Activated naive CD4-positive, alpha-beta T cell (primary cell): Measurements from ENCODE around the gene CHKA.

Experiments
- DNase-seq, 4 experiments: peaks; one replicate each; lab custom pipeline; 2025; lab: John Stamatoyannopoulos, UW

The CHKA gene

DNA sequence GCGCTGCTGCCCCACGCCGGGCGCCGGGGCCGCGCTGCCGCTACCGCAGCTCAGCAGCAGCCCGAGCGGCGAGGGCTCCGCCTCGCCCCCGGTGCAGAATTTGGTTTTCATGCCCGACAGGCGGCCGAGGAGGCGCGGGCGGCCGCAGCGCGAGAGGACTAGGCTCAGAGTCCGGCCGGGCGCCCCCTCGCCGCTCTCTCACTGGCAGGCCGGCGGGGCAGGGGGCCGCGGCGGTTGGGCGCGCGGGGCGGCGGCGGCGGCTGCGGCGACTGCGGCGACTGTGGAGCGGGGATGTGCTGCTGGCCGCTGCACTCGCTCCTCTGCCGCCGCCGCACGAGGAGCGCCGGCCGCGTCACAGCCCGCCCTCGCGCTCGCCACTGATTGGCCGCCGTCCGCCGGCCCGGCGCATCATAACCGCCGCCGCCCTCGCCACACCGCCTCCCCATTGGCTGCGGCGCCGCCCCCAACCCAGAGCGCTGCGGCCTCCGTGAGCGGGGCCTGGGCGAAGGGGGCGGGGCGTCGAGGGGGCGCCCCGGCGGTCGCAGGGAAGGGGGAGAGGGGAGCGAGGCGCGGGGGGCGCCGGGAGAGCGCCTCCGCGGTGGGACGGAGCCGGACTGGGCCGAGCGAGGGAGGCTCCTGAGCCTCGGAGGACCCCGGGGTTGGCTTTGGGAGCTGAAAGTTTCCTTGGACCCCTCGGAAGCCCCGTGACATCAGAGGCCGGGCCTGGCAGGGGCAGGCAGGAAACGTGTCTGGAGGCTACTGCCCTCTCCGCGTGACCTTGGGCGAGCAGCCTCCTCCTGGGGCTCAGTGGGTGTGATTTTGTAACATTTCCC, at the start of gene CHKA:
Gene CHKA, minus strand, starts transcription at position 322 of the 833 bp plus-strand sequence. Its CDS starts 211 bp downstream, at position 111.
- DNase-seq = peak; percentile 47 to 78 (median 56)

DNA sequence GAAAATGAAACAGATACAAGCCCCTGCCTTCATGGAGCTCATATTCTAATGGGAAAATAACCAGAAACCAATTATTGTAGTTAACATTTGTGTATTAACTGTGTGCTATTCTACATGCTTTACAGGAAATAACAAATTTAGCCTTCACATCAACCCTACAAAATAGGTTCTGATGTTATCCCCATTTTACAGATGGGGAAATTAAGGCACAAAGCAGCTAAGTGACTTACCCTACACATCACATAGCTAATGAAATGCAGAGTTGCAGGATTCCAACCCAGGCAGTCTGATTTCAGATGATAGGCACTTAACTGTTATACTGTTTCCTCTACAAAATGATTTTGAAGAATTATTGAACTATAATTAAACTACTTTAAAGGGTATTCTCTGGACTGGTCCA, 48.3 kb upstream of the CHKA start:
- DNase-seq = no peak

DNA sequence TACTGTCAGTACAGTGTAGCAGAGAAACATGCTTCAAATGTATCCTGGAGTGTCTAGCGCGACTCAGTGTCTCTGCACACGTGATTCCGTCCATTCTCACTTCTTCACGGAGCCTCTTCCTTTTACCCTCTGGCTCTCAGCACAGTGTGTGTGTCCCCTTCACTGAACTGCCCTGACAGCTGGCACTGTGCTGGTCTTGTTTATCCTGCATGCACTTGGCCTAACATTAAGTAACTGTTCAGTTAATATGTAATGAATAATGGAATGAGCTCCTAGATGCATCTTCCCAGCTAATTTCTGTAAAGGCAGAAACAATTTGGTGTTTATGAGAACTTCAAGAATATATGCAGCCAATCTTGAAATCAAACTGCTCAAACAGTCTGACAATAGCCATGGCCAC, 47.5 kb upstream of the CHKA start:
- DNase-seq = no peak

DNA sequence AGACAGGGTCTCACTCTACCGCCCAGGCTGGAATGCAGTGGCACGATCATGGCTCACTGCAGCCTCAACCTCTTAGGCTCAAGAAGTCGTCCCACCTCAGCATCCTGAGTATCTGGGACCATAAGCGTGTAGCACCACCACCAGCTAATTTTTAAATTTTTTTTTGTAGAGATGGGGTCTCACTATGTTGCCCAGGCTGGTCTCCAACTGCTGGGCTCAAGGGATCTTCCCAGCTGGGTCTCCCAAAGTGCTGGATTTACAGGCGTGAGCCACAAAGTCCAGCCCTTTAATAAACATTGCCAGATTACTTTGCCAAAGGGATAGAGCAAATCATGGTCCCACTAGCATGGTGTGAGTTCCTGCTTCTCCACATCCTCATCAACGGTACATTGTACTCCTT, 46.3 kb upstream of the CHKA start:
- no peak for DNase-seq

DNA sequence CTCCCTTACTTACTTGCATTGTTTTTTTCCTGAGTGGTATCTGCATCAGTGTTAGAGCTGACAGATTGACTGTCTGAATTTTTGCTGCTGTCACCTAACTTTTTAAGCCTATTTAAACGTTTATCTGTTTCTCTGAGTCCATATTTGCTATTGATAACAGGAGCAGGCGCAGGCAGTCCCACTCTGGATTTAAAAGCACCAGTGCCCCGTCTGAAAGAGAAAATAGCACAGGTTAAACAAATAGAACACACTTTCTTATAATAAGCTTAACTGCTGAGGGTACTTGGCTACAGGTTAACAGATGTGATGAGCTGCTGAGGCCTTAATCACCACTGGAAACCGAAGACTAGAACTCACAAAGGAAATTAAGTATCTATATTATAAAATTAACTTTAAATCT, 45.8 kb upstream of the CHKA start:
- no peak for DNase-seq

- DNase-seq = no peak
Measured at GRCh38 chr11:68165601-68166000, 44.4 kb upstream of the CHKA start.

DNA sequence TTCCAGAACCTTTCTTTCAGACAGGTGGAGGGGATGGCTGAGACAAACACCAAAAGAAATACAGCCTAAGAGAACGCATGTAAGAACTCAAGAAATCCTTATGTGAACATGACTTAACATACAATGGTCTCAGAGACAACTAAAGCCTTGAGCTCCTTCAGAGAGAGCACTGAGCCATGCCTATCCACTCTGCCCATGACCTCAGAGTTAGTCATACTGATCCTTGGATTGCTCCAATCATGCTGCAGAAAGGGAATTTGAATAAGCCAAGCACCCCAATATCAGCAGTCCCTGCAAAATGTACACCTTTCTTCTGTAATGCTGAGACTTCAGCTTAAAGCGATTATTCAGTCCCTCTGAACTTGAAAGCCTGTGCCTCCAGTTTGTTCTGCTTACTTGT, 43.2 kb upstream of the CHKA start:
- DNase-seq = no peak

DNA sequence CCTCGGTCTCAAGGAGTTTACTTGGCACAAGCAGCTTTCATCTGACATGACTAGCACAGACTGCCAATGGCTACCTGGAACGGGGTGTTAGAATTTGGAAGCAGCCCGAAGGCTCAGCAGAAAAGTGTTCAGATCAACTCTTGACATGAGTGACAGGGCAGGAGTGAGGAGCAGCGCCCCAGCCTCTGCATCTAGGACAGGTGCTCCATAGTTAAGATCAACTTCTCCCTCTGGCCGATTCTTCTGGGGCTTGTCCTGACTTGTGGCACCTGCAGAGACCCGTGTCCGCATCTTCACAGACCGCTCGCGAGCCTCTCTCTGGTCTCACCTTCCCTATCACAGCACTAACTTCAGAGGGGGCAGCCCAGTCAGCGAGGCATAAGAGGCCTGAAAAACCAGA, 42.5 kb upstream of the CHKA start:
- no peak for DNase-seq

GRCh38 chr11:68160100-68160695, 39.0 kb upstream of the CHKA start:
- DNase-seq = no peak

GRCh38 chr11:68159665-68160064, 38.5 kb upstream of the CHKA start:
- DNase-seq = no peak

DNA sequence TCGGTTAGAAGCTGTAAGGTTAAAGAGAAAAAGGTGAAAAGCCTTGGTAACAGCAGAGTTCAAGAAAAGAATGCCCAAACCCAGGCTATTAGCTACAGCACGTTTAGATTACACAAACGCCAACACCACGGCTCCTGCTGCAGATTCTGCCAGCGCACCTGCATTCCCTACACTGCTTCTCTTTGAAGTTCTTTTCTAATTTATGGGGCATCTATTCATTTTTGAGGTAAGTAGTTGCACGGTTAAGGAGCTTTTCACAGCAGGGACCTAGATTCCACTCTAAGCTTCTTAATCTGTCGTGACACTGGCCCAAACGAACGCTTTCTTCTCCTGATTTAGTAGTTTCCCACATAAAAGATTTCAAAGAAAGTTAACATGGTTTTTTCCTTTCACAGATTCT, 38.0 kb upstream of the CHKA start:
- no peak for DNase-seq

DNA sequence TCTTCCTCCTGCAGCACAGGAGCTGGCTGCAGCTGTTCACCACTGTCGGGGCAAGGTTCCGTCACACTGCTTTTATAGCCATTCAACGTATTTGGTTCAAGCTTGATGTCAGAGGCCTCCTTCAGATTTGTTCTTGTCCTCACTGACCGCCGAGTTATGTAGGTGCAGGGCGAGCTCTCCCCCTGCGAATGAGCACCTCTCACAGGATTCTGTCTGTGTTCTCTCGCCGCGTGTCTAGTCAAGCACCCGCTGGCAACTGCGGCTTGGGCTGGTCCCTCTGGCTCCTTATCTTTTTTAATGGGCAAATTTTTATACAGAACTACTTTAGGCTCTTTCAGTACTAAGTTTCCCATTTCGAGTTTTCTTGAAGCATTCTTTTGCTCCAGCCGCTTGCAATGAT, 37.4 kb upstream of the CHKA start:
- DNase-seq = no peak

- DNase-seq = no peak
Measured at GRCh38 chr11:68153742-68154141, 32.6 kb upstream of the CHKA start.

DNA sequence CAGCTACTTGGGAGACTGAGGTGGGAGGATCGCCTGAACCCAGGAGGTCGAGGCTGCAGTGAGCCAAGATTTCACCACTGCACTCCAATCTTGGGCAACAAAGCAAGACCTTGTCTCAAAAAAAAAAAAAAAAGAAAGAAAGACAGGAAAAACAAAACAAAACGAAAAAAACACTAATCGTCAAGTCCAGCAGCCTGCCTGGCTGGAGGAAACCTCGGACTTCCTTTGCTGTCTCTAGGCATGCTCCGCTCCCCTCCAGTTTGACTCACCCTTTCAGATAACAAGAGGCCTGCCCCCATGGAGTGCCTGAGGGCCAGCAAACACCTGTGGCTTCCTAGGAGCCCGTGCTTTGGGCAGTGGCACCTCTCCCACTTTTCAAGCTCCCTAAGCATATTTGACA, 28.8 kb upstream of the CHKA start:
- DNase-seq = no peak

- DNase-seq = no peak
Measured at GRCh38 chr11:68149417-68149816, 28.2 kb upstream of the CHKA start.

- DNase-seq = no peak
Measured at GRCh38 chr11:68148879-68149278, 27.7 kb upstream of the CHKA start.

GRCh38 chr11:68148071-68148805, 27.1 kb upstream of the CHKA start:
- DNase-seq = no peak

GRCh38 chr11:68146704-68147474, 25.7 kb upstream of the CHKA start:
- DNase-seq = no peak

- DNase-seq = no peak
Measured at GRCh38 chr11:68146010-68146540, 24.9 kb upstream of the CHKA start.

DNA sequence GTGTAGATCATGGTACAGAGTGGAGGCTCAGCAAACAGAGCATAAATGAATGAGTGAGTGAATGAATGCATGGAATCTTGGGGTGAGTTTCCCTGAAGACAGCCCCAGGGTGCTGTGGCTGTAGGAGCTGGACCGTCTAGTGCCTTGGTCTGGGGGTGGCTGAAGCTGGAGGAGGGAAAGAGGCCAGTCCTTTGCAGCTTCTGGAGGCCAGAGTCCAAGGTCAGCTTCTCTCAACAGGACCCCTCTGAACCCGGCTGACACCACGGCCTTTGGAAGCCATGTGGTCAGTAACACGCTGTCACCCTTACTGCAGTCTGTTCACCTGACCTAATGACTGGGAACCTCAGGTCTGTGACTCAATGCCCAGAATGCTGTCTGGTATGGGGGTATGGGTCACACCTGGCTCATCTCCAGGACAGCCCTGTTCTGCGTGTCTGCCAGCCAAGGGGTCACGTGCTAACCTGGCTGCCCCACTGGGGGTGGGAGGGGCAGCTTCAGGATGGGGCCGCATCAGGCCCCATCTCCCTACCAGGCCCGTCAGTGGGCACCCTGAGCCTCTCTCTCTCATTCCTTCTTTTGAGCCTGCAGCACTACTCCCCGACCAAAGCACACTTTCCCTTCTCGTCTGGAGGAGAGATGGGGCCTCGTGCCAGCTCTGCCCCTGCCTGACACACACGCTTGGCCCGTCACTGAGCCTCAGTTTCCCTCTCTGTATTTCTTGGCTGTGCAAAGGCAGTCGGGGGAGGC, 24.1 kb upstream of the CHKA start:
- DNase-seq = no peak

DNA sequence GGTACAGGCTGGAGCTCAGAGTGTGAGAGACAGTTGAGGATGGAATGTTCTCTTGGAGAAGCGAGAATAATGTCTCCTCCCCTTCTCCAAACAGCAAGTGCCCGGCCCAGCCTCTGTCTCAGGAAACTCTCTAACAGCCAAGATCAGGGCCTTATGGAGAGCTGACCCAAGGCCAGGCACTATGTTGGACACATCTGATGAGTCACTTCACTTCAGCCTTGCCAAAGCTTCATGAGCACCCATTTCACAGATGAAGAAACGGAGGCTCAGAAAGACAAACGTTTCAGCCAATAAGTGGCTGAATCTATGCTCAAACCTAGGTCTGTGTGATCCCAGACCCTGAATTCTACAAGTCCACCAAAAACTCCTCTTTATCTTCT, 22.1 kb upstream of the CHKA start:
- DNase-seq = no peak
